Fibroblast of peridontal ligament (primary cell): ENCODE measurements around the gene KRTAP5-5.
"Not testable (repeated sequence)": the region's sequence is repeated elsewhere in the genome, so short reads cannot be mapped to it uniquely, and the experiment has no call there.

Source experiments
- DNase-seq: peaks from one replicate; pipeline ENCODE4 v3.0.0-alpha.2; 2010; ENCODE audit errors: extremely low read depth

Gene KRTAP5-5

DNA sequence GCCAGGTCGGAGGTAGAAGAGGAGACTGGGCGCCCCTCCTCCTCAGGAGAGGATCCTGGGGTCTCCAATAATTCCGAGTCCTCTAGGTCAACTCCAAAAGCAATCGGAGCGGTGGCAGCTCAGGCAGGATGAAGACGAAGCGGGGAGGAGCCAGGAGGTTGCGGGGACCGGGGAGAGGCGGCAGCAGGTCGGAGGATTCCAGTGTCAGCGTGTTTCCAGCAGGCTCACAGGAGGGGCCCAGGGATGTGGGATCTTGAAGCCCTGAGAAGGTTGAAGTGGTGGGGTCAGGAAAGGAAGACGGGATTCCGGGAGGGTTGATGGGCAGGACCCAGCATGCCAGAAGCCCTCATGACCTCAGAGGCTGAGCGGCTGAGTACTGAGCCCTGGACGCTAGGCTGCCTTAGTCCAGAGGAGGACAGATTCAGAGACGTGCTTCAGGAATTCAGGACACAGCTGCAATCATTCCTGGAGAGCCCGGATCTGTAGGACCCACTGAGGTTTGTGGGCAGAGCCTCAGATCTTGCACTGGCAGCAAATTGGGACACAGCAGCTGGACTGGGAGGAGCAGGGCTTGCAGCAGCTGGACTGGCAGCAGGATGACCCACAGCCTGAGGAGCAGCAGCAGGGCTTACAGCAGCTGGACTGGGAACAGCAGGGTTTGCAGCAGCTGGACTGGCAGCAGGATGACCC, 22.3 kb upstream of the KRTAP5-5 start:
- DNase-seq, result not testable (repeated sequence)

DNA sequence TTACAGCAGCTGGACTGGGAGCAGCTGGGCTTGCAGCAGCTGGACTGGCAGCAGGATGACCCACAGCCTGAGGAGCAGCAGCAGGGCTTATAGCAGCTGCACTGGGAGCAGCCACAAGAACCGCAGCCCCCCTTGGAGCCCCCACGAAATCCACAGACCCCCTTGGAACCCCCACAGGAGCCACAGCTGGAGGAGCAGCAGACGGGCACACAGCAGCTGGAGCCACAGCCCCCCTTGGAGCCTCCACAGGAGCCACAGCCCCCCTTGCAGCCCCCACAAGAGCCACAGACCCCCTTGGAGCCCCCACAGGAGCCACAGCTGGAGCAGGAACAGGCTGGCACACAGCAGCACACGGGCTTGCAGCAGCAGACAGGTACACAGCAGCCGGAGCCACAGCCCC, 21.7 kb upstream of the KRTAP5-5 start:
- not testable (repeated sequence) for DNase-seq

DNA sequence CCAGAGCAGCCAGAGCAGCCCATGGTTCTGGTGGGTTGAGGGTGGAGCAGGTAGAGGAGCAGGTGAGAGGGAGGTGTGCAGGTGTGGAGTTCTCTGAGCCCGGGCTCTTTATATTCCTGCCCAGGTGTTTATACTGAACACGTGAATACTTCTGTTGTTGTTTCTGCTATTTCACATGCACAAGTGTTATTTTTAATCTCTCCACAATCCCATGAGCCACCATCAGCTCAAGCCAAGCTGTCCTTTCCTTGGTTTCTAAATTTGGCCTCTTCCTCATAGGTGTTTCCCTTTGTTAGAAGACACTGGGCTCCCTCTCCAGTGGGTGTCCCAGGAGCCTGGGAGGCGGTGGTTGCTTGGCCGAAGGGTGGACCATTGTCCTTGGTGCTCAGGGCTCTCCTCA, 21.2 kb upstream of the KRTAP5-5 start, which contains the start of gene KRTAP5-3:
Gene KRTAP5-3, minus strand, starts transcription at position 101 of the 400 bp plus-strand sequence. Its CDS starts 78 bp downstream, at position 23.
- no peak for DNase-seq

DNA sequence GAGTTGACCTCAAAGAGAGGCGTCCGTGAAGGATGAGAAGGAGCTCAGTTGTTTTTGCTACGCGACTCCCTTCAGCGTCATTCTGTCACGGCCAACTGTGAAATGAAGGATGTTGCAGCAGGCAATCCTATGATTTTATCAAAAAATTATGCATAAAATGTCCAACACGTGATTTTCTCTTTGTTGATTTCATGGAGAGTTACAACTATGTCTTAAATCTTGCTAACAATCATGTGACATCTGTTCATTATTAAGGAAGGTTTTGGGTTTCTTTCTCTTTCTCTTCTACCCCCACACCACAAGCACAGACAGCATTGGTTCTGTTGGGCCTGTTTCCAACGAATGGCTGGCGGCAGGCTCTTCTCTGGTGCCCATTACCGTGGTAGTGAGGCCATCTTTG, 11.3 kb upstream of the KRTAP5-5 start:
- peak; percentile 54 for DNase-seq

DNA sequence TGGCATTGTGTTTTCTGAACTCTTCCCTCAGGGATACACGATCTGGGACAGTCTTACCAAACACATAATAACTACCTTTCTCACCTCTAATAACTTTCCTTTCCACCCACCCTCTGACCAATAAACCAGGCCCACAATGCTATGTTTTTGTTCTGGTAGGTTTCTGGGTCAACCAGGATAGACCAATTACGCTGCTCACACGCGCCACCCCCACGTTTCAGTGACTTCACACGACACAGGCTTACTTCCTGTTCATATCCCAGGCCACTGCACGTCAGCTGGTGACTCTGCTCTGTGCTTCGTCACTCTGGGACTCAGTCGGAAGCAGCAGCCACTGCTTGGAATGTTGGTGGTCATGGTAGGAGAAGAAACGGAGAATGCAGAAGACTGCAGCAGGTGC, 10.1 kb upstream of the KRTAP5-5 start:
- no peak for DNase-seq

DNA sequence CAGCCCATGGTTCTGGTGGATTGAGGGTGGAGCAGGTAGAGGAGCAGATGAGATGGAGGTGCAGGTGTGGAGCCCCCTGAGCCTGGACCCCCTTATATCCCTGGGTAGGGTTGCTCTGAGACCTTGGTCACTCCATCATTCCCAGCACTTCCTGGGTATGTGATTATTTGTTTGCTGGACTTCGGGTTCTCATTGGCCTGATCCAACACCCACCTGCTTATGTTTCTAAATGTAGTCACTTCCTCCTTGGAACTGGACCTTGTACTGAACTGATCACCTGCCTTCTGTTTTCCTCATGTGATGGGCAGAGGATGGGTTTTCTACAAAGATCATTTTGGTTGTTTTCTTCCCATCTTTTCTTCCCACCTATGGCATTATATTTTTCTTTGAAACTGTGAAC, 7.5 kb upstream of the KRTAP5-5 start, which contains the start of gene KRTAP5-4:
Gene KRTAP5-4, minus strand, starts transcription at position 53 of the 400 bp plus-strand sequence. Its CDS starts 45 bp downstream, at position 8.
- no peak for DNase-seq

DNA sequence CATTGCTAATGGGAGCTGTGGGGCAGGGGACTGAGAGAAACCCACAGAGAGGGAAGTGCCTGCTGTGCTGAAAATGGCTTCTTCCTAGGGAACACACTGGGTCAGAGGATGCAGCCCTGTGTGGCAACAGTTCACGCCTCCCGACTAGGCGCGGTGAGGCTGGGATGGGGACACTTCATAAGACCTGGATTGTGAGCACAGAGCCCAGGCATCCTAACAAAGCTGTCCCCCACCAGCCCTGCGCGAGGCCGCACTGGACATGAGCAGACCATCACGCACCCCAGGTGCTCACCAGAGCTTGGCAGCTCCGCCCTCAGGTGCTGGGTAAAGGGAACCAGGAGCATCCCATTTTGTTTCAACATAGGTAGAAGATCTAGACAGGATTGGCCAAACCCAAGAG, 5.9 kb upstream of the KRTAP5-5 start:
- DNase-seq, result no peak

DNA sequence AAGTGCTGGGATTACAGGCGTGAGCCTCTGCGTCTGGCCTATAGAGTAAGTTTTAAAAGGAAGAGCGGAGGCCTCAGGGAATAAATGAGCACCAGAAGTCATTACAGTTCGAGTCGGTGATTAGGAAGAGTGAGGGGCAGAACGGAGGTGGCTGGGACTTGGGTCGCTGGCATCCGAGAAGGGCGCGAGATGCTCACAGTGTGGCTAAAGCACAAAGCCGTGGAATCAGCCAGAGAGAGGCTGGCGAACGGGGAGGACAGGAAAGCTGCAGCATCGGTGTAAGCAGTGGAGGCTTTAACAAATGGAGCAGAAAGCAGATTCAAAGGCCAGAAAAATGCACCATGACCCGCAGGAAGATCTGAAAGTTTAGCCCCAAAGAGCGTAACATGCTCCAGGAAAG, 5.0 kb upstream of the KRTAP5-5 start:
- DNase-seq, result no peak

DNA sequence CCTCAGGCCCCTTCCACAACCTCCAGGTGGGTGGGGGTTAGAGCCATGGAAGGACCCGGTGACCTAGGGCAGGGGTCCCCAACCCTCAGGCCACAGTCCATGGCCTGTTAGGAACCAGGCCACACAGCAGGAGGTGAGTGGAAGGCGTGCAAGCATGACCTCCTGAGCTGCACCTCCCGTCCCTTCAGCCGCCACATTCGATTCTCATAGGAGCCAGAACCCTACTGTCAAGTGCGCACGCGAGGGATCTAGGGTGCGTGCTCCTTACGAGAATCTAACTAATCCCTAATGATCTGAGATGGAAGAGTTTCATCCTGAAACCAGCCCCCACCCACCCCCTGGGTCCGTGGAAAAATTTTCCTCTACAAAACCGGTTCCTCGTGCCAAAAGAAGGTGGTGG, 4.0 kb upstream of the KRTAP5-5 start:
- DNase-seq, result no peak

DNA sequence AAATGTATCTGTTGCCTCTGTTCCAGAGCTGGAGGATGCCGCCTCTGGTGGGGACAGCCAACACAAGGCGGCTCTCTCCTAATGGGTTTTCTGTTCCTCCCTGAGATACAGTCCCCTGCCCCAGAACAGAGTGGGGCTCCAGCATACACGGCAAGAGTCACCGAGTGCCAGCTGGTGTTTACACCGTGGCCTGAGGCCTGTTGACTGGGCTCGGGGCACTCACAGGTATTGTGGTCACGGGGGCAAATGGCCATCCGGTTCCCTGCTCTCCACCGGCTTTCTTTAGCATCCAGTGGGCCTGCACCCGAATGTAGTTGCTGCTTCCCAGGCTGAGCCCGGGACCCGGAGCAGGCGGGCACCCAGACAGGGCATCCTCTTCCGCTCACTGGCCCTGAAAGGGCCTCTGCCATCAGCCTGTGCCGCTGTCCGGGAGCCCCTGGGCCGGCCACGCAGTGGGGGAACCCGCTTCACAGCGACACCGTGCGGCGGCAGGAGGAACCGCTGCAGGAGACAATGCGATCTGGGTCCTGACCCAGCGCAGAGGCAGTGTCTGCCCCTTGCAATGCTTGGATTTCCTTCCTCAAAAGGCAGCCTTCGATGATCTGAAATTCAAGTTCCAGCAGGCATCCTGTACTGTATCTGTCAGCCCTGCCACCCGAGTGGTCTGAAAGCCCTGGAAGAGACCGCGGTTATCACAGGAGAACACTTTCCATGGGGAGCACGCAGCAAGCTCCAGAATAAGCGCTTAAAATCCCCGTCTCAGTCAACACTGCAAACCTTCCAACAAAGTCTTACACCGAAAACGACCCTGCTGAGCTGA, 859 bp upstream of the KRTAP5-5 start:
- peak; percentile 13 for DNase-seq

DNA sequence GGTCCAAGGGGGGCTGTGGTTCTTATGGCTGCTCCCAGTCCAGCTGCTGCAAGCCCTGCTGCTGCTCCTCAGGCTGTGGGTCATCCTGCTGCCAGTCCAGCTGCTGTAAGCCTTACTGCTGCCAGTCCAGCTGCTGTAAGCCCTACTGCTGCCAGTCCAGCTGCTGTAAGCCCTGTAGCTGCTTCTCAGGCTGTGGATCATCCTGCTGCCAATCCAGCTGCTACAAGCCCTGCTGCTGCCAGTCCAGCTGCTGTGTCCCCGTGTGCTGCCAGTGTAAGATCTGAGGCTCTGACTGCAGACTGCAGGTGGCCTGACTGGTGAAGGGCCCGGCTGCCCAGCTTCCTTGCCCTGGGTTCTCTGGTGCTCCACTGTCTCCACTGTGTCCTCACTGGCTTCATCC, 696 bp downstream of the KRTAP5-5 start:
- DNase-seq, result no peak

DNA sequence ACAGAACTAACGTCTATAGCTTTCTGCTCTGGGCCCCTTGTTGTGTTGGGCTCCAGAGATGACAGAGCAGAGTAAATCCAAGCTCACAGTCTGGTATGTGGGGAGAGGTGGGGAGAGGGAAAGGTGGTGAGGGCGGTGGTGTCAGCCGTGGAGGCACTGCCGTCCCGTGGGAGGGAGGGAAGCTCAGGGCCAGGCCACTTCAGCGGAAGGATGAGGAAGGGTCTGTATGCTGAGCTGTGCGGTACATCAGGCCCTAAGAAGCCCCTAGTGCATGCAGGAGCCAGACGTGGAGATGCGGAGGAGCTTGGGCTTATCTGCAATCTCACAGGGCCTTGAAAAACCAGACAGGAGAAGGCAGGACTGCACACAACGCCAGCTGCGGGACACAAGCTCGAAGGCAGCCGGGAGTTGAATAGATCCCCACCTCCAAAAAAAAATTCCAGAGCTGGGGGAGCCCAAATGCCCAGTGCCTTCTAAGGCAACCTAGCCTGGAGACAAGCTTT, 1.5 kb downstream of the KRTAP5-5 start:
- DNase-seq, result no peak

DNA sequence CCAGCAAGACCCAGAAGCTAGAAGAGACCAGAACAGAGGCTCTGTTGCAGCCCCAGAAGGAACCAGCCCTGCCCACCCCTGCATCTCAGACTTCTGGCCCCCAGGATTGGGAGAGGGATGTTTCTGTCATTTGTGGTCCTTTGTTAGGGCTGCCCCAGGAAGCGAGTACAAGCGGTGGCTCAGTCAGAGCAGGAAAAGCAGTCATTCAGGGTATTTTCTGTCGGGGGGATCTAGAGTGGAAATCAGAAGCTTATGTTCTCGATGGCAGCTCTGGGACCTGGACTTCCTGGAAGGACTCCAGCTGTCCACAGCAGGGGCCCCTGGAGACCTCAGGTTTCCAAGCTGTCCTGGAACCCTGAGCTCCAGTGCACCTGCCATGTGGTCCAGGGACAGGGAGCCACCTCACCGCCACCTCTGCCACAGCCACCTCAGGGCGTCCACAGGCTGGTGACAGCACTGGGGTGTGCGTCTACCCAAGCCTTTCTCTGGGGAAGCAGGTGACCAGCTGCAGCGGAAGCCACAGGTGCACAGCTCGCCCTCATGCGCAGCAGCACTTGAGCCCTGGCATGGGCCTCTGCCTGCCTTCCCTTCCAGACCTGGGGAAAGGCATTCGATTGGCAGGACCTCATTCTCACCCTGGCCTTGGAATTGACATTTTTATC, 2.6 kb downstream of the KRTAP5-5 start:
- no peak for DNase-seq

DNA sequence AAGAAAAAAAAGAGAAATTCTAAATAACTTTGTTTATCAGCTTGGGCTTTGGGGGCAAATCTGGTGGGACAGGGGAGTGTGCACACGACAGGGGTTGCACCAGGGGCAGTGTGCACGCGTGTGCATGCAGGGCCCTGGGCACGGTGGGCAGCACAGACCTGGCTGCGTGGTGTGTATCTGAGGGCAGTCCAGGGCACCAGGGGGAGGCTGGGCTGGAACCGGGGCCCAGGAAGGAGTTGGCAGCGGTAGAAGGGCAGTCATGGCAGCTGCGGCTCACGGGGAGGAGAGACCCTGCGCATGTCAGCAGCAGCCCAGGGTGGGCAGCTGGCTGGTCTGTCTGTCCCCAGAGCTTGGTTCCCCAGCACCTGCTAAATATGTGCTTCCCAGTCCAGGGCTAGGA, 4.3 kb downstream of the KRTAP5-5 start:
- DNase-seq, result no peak

DNA sequence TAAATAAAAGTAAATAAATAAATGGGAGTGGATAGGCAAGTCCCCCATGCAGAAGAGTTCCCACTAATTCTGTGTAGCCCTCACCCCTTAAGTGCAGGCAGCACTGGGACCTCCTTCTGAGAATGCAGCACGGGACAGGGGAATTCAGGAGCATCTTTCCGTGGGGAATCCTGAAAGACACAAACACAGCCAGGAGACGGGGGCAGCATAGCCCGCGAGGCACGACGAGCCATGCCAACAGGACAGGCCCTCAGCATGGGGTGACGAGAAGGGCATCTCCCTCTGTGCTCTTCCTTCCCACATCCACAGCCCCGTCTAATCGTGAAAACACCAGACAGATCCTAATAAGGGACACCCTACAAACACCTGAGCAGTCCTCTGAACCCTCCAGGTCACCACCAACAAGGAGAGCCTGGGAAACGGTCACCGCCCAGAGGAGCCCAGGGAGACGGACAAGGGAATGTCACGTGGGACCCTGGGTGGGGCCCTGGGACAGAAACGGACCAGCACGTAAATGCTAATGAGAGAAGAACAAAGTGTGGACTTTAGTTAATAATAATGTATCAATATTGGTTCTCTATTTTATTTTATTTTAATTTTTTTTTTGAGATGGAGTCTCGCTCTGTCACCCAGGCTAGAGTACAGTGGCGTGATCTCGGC, 6.8 kb downstream of the KRTAP5-5 start:
- no peak for DNase-seq

DNA sequence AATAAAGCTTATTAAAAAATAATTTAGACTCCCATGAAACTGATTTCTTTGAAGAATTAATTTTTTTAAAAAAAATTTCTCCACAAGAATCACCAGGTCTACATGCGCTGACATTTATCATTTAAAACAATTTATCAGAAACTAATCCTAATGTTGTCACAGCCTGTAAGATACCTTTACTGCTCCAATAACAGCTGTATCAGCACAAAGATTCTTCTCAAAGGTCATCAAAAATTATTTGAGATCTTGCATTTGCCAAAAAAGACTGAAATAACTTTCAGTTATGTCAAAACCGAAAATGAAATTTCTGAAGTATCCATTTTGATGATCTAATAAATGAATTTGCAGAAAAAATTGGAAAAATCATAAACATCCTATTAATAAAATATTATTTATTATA, 8.1 kb downstream of the KRTAP5-5 start:
- no peak for DNase-seq

DNA sequence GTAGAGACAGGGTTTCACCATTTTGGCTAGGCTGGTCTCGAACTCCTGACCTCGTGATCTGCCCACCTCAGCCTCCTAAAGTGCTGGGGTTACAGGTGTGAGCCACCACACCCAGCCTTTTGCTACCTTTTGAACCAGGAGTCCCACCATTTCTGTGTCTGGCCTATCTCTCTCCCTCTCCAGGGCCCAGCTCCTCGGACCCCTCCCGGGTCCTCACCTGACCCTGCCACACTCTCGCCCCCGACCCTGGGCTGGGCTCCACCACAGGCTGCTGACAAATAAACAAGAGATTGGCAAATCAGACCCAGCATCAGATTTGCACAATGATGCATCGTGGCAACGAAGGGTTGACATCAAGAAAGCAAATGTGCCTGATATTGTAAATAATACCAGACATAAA, 8.8 kb downstream of the KRTAP5-5 start:
- DNase-seq, result no peak

DNA sequence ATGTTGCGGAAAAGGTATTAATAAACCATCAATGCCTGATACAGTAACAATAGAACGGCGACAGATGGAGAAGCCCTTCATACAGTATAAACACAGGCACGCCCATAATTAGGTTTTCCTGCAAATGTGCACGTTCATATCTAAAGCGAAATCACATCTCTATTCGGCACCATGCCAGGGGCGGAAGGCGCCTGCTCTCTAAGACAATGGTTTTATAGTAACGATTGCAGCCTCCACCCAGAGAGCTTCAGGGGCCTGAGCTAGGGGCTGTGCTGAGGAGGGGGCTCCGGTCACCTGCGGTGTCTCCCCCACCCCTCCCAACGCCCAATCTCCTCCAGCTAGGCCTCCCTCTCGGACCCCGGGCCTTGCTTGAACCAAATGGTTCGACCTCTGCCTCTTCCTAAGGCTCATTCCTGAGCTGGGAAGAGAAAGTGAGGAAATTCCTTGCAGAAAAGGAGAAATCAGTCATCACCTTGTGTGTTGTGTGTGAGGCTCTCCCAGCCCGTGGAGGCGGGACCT, 9.6 kb downstream of the KRTAP5-5 start:
- DNase-seq, result no peak

DNA sequence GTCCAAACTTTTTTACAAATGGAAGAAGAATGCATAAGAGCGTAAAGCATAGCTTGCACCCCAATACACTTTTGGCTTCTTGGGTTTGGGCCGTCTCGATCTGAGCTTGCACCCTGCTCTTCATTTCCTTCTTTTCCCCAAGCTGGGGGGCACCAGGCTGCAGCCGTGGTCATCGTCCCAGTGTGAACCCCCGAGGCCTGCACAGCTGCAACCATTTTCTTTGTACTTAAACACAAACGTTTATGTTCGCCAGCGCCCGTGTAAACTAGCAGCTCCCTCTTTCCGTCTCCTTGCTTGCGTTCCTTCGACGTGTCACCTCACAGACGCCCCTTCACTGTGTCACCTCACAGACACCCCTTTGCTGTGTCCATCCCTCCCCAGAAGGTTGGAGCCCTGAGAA, 10.1 kb downstream of the KRTAP5-5 start:
- no peak for DNase-seq

DNA sequence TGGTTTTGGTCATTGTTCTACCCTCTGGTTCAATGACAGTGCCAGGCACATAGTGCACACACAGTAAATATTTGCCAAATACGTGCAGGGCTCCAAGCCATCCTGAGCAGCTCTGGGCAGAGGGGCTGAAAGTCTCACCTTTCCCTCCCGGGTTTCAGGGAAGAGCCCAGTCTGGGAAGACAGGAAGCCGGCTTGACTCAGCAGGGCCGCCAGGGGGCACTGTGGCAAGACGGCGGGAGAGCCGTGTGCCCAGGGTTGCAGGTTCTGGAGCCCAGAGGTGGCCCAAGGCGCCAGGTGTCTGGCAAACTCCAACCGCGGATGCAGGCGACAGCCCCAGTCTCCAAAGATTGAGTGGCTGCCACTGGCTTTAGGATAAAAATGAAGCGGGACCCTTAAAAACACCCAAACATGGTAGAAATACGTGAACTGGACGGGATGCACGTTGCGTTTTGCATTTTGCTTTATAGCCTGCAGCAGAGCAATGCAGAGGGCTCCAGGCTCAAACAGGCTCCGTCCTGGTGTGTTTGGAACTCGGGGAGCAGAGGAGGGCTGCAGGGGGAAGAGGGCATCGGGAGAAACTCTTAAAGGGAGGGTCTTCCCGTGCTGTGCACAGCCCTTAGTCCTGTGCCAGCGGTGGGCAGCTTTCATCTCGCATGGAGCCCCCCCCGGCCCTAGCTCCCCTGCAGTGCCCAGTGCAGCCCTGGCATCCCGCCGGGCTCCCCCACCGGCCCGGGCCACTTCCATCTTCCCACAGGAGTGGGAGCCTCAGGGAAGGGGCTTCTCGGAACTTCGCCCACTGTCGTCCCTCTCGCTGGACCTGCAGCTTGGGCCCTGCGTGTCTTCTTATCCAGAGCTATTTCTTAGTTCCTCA, 10.7 kb downstream of the KRTAP5-5 start:
- peak; percentile 2 for DNase-seq

DNA sequence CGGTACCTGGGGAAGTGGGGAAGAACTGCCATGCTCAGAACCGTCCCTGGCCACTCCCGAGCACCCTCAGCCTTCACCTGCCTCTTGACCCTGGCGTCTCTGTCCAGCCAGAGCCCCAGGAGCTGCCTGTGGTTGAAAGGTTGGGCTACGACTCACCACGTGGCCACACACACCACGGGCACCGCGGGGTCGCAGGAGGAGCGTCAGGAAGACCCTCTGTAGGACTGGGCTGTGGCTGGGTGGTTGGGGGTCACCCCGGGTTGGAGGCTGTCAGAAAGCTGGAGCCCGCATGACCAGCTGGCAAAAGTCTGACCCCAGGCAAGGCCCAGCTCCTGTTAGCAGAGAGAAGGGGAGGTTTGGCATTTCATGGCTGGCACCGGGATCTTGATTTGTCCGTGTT, 11.5 kb downstream of the KRTAP5-5 start:
- no peak for DNase-seq
